ENCODE data around the gene NLRP10.

Gene NLRP10

GRCh38 chr11:7965386-7965785 is at the start of gene NLRP10:
NLRP10 (minus strand) TSS chr11:7965447; CDS start chr11:7963495, 1,952 bp downstream.
- no peak for TF ChIP-seq TCF12 (IDR thresholded peaks at IDR 0.05; ENCODE audit: low read depth)
- no peak for TF ChIP-seq TAF1 (IDR thresholded peaks at IDR 0.05; ENCODE audit: low read depth)
- no peak for TF ChIP-seq EGR1 (IDR thresholded peaks at IDR 0.05)
- TF ChIP-seq TEAD4 (IDR thresholded peaks at IDR 0.05): no peak
- TF ChIP-seq EP300 (IDR thresholded peaks at IDR 0.05; ENCODE audit: borderline replicate concordance): no peak
- no peak for TF ChIP-seq RAD21 (IDR thresholded peaks at IDR 0.05; ENCODE audit: low read depth)
- TF ChIP-seq CEBPB (IDR thresholded peaks at IDR 0.05): no peak
- TF ChIP-seq YY1 (IDR thresholded peaks at IDR 0.05; ENCODE audit: low read depth): no peak
- TF ChIP-seq USF1 (IDR thresholded peaks at IDR 0.05): no peak
- TF ChIP-seq NFIC (IDR thresholded peaks at IDR 0.05): no peak
- no peak for TF ChIP-seq CREB1 (IDR thresholded peaks at IDR 0.05; ENCODE audit: low read depth)
- TF ChIP-seq, protein P1, sequence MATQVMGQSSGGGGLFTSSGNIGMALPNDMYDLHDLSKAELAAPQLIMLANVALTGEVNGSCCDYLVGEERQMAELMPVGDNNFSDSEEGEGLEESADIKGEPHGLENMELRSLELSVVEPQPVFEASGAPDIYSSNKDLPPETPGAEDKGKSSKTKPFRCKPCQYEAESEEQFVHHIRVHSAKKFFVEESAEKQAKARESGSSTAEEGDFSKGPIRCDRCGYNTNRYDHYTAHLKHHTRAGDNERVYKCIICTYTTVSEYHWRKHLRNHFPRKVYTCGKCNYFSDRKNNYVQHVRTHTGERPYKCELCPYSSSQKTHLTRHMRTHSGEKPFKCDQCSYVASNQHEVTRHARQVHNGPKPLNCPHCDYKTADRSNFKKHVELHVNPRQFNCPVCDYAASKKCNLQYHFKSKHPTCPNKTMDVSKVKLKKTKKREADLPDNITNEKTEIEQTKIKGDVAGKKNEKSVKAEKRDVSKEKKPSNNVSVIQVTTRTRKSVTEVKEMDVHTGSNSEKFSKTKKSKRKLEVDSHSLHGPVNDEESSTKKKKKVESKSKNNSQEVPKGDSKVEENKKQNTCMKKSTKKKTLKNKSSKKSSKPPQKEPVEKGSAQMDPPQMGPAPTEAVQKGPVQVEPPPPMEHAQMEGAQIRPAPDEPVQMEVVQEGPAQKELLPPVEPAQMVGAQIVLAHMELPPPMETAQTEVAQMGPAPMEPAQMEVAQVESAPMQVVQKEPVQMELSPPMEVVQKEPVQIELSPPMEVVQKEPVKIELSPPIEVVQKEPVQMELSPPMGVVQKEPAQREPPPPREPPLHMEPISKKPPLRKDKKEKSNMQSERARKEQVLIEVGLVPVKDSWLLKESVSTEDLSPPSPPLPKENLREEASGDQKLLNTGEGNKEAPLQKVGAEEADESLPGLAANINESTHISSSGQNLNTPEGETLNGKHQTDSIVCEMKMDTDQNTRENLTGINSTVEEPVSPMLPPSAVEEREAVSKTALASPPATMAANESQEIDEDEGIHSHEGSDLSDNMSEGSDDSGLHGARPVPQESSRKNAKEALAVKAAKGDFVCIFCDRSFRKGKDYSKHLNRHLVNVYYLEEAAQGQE (IDR thresholded peaks at IDR 0.05; ENCODE audit: low read depth): no peak
- TF ChIP-seq, protein P2, sequence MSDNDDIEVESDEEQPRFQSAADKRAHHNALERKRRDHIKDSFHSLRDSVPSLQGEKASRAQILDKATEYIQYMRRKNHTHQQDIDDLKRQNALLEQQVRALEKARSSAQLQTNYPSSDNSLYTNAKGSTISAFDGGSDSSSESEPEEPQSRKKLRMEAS (IDR thresholded peaks at IDR 0.05): no peak
- TF ChIP-seq FOXM1 (IDR thresholded peaks at IDR 0.05; ENCODE audit: borderline replicate concordance, low read depth): no peak
- no peak for TF ChIP-seq ZBTB7A (IDR thresholded peaks at IDR 0.05; ENCODE audit: low read depth)

DNA sequence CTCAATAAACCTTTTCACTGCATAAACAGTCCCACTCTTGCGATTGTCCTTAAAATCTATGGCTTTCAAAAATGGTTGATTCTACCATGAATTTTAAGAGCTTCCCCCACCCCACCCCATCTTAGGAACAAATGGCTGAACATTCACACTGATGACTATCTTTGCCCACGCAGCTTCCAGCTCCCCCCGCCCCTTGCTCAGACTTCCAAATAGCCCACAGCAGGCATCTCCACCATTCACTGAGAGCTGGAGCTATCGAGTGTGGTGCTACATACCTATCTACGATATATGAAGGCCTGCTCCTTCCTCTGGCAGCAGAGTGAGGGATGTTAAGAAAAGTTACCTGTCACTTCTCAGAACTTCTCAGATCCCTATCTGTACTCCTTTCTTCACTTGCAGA is 48.6 kb upstream of the NLRP10 start:
- TF ChIP-seq CEBPB (IDR thresholded peaks at IDR 0.05) (no peak), TCF12 (IDR thresholded peaks at IDR 0.05; ENCODE audit: low read depth) (no peak)

DNA sequence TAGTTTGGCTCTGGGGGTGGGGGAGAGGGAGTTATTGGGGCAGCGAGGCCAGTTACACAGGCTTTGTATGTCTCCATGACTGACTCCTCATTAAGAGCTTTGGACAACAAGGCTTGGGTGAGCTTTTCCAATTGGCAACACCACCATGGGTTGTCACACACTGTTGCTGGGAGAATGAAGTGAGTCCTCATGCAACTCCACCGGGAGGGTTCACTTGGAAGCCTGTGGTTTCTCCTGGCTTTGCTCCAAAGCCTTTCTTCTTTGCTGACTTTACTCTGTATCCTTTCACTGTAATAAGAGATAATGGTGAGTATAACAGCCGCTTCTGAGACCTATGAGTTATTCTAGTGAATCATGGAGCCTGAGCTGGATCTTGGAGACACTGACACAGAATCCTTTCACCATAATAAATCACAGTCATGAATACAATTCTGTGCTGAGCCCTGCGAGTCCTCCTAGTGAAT is 46.8 kb upstream of the NLRP10 start:
- no peak for TF ChIP-seq RAD21 (IDR thresholded peaks at IDR 0.05; ENCODE audit: low read depth)
- TF ChIP-seq EGR1 (IDR thresholded peaks at IDR 0.05): no peak
- no peak for TF ChIP-seq TCF12 (IDR thresholded peaks at IDR 0.05; ENCODE audit: low read depth)
- TF ChIP-seq ZBTB7A (IDR thresholded peaks at IDR 0.05; ENCODE audit: low read depth): no peak
- no peak for TF ChIP-seq YY1 (IDR thresholded peaks at IDR 0.05; ENCODE audit: low read depth)

DNA sequence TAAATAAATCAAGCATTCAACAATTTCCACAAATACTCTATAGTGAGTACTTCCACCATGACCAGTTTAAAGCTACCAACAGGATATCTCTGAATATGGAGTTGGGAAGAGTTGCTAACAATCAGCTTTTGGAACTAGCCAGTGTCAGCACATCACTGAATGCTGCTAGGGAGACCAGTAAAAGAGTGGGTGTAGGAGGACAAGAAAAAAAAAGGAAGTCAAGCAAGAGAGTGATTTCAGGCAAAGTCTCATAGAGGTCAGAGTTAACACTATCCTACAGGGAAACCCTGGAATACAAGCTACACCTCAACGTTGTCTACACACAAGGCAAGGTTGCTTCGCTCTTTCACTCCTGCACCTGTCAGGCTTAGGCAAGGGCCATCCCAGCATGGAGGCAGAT is 46.1 kb upstream of the NLRP10 start:
- TF ChIP-seq TEAD4 (IDR thresholded peaks at IDR 0.05) (no peak), CREB1 (IDR thresholded peaks at IDR 0.05; ENCODE audit: low read depth) (no peak), YY1 (IDR thresholded peaks at IDR 0.05; ENCODE audit: low read depth) (no peak), NFIC (IDR thresholded peaks at IDR 0.05) (no peak), CEBPB (IDR thresholded peaks at IDR 0.05) (no peak), TCF12 (IDR thresholded peaks at IDR 0.05; ENCODE audit: low read depth) (no peak), ZBTB7A (IDR thresholded peaks at IDR 0.05; ENCODE audit: low read depth) (no peak), EP300 (IDR thresholded peaks at IDR 0.05; ENCODE audit: borderline replicate concordance) (no peak), TAF1 (IDR thresholded peaks at IDR 0.05; ENCODE audit: low read depth) (no peak), EGR1 (IDR thresholded peaks at IDR 0.05) (no peak), USF1 (IDR thresholded peaks at IDR 0.05) (no peak), FOXM1 (IDR thresholded peaks at IDR 0.05; ENCODE audit: borderline replicate concordance, low read depth) (no peak)
- TF ChIP-seq, protein P1 (IDR thresholded peaks at IDR 0.05; ENCODE audit: low read depth): no peak
- TF ChIP-seq, protein P2 (IDR thresholded peaks at IDR 0.05): no peak

- no peak for TF ChIP-seq FOXM1 (IDR thresholded peaks at IDR 0.05; ENCODE audit: borderline replicate concordance, low read depth)
- TF ChIP-seq, protein P1 (IDR thresholded peaks at IDR 0.05; ENCODE audit: low read depth): no peak
- no peak for TF ChIP-seq RAD21 (IDR thresholded peaks at IDR 0.05; ENCODE audit: low read depth)
- TF ChIP-seq, protein P2 (IDR thresholded peaks at IDR 0.05): no peak
- no peak for TF ChIP-seq ZBTB7A (IDR thresholded peaks at IDR 0.05; ENCODE audit: low read depth)
- TF ChIP-seq EGR1 (IDR thresholded peaks at IDR 0.05): no peak
- no peak for TF ChIP-seq TEAD4 (IDR thresholded peaks at IDR 0.05)
- no peak for TF ChIP-seq TCF12 (IDR thresholded peaks at IDR 0.05; ENCODE audit: low read depth)
- no peak for TF ChIP-seq EP300 (IDR thresholded peaks at IDR 0.05; ENCODE audit: borderline replicate concordance)
- TF ChIP-seq USF1 (IDR thresholded peaks at IDR 0.05): no peak
- no peak for TF ChIP-seq YY1 (IDR thresholded peaks at IDR 0.05; ENCODE audit: low read depth)
- no peak for TF ChIP-seq CEBPB (IDR thresholded peaks at IDR 0.05)
- no peak for TF ChIP-seq CREB1 (IDR thresholded peaks at IDR 0.05; ENCODE audit: low read depth)
- TF ChIP-seq NFIC (IDR thresholded peaks at IDR 0.05): no peak
- no peak for TF ChIP-seq TAF1 (IDR thresholded peaks at IDR 0.05; ENCODE audit: low read depth)
These were observed 44.6 kb upstream of the NLRP10 start for GRCh38 chr11:8009856-8010255.

All from Ishikawa (cell line).